Tibial nerve (tissue), 4 donors: ENCODE measurements around the gene EPB41L4B. TPM values are rescaled to one million over a fixed set of nuclear protein-coding genes. Genes with fewer than 3 reads are reported as not detected.

Experiments used
- DNase-seq, 2 donors: peaks; one replicate each; pipeline ENCODE4 v3.0.0-alpha.2; 2019; ENCODE audit warnings: low spot score in 2 of 2
- H3K27ac ChIP-seq, 4 donors: fragments of 200-600 bp; sonication (generic) in 3 of 4; one replicate each; pipeline ENCODE4 v1.5.1; 2017 to 2019; ENCODE audit warnings: mild to moderate bottlenecking in 1 of 4
- H3K27me3 ChIP-seq, 2 donors: fragments of 200-600 bp; sonication (generic) in 1 of 2; one replicate each; pipeline versions ENCODE4 v1.5.1 to v1.6.0; 2017 to 2019
- H3K36me3 ChIP-seq, 3 donors: fragments of 200-600 bp; sonication (generic); one replicate each; pipeline ENCODE4 v1.5.1; 2018 to 2019
- H3K4me1 ChIP-seq, 4 donors: fragments of 200-600 bp; sonication (generic) in 3 of 4; one replicate each; pipeline ENCODE4 v1.5.1; 2017 to 2019
- H3K4me3 ChIP-seq, 4 donors: fragments of 200-600 bp; sonication (generic) in 3 of 4; one replicate each; pipeline ENCODE4 v1.5.1; 2017 to 2019; ENCODE audit warnings: mild to moderate bottlenecking in 1 of 4, moderate library complexity in 1 of 4
- H3K9me3 ChIP-seq, 4 donors: fragments of 200-600 bp; sonication (generic) in 3 of 4; one replicate each; pipeline ENCODE4 v1.5.1; 2017 to 2019
- CTCF ChIP-seq, 5 experiments: fragments of 200-600 bp in 3 of 5; fragments of 450-650 bp in 2 of 5; sonication (generic) in 3 of 5; IDR thresholded peaks; one replicate each; pipeline ENCODE4 v1.5.1; 2016 to 2019; ENCODE audit warnings: antibody characterized with exemption in 5 of 5, mild to moderate bottlenecking in 3 of 5, moderate library complexity in 2 of 5
- EP300 ChIP-seq, 2 donors: sonication (generic); formaldehyde crosslinking; IDR thresholded peaks; one replicate each; pipeline ENCODE4 v1.6.1; 2017; ENCODE audit warnings: antibody characterized with exemption in 2 of 2, mild to moderate bottlenecking in 1 of 2
- POLR2A ChIP-seq, 2 donors: fragments of 450-650 bp; IDR thresholded peaks; one replicate each; pipeline ENCODE4 v1.6.1; 2017; ENCODE audit warnings: antibody characterized with exemption in 2 of 2, mild to moderate bottlenecking in 2 of 2, moderate library complexity in 2 of 2
- WGBS, 2 donors: methylation state at CpG; one replicate each; pipeline ENCODE4 v1.1.5; 2018; 5-methylcytosine and 5-hydroxymethylcytosine counted together
- total RNA-seq, 4 donors: library from RNA; depleted of rRNA; stranded (reverse); fragments of >200 nt; gene quantifications; one replicate each; pipeline ENCODE4 v1.1.0, GENCODE V29; 2016

Gene EPB41L4B
- total RNA-seq, 4 donors from 2014 or later = 14.7 to 28.0 (median 19.1) TPM

- WGBS, 2 donors = 18 to 30% methylated on average over 5 of the region's 5 CpGs
- Histone ChIP-seq H3K4me1 (peaks cover 0 to 21% (median 9%) of the 10 kb centered on the region in 4 donors), H3K36me3 (no peaks in the 10 kb centered on the region), H3K27me3 (no peaks in the 10 kb centered on the region), H3K4me3 (no peak overlapping the region), H3K27ac (peak overlapping the region in 2 of 4 donors; percentile 46 to 49), H3K9me3 (no peaks in the 10 kb centered on the region)
- DNase-seq = no peak
- TF ChIP-seq CTCF (IDR thresholded peaks at IDR 0.05) = no peak
- no peak for TF ChIP-seq EP300 (IDR thresholded peaks at IDR 0.05)
- no peak for TF ChIP-seq POLR2A (IDR thresholded peaks at IDR 0.05)
Measured at GRCh38 chr9:109331353-109331752, 10.5 kb upstream of the EPB41L4B start.

- TF ChIP-seq POLR2A (IDR thresholded peaks at IDR 0.05) (no peak), EP300 (IDR thresholded peaks at IDR 0.05) (no peak), CTCF (IDR thresholded peaks at IDR 0.05) (no peak)
- peaks cover 0 to 21% (median 9%) of the 10 kb centered on the region in 4 donors for H3K4me1 ChIP-seq
- whole genome bisulfite sequencing, 2 donors = 35 to 48% methylated on average over 11 of the region's 11 CpGs
- H3K27me3 ChIP-seq = no peaks in the 10 kb centered on the region
- no peak for DNase-seq
- H3K4me3 ChIP-seq = peak overlapping the region in 1 of 4 donors; percentile 7
- peak overlapping the region; percentile 12 to 66 (median 42) for H3K27ac ChIP-seq
- no peaks in the 10 kb centered on the region for H3K9me3 ChIP-seq
- H3K36me3 ChIP-seq = no peaks in the 10 kb centered on the region
Measured at GRCh38 chr9:109329638-109330258, 8.9 kb upstream of the EPB41L4B start.

GRCh38 chr9:109328978-109329637 is 8.2 kb upstream of the EPB41L4B start:
- Histone ChIP-seq H3K27me3 (no peaks in the 10 kb centered on the region), H3K9me3 (no peaks in the 10 kb centered on the region), H3K4me3 (peak overlapping the region in 1 of 4 donors; percentile 7), H3K4me1 (peaks cover 0 to 21% (median 9%) of the 10 kb centered on the region in 4 donors), H3K36me3 (no peaks in the 10 kb centered on the region), H3K27ac (peak overlapping the region; percentile 12 to 66 (median 42))
- 44 to 46% methylated on average over 12 of the region's 12 CpGs for WGBS, 2 donors
- TF ChIP-seq POLR2A (IDR thresholded peaks at IDR 0.05) (no peak), CTCF (IDR thresholded peaks at IDR 0.05) (no peak), EP300 (IDR thresholded peaks at IDR 0.05) (no peak)
- peak; percentile 38 to 45 for DNase-seq

- no peak overlapping the region for H3K4me3 ChIP-seq
- no peak for DNase-seq
- no peaks in the 10 kb centered on the region for H3K27me3 ChIP-seq
- no peaks in the 10 kb centered on the region for H3K36me3 ChIP-seq
- H3K4me1 ChIP-seq = peaks cover 0 to 17% (median 3%) of the 10 kb centered on the region in 4 donors
- H3K27ac ChIP-seq = no peak overlapping the region
- TF ChIP-seq EP300 (IDR thresholded peaks at IDR 0.05) (no peak), POLR2A (IDR thresholded peaks at IDR 0.05) (no peak), CTCF (IDR thresholded peaks at IDR 0.05) (no peak)
- H3K9me3 ChIP-seq = no peaks in the 10 kb centered on the region
Measured at GRCh38 chr9:109325089-109325488, 4.2 kb upstream of the EPB41L4B start.

- H3K9me3 ChIP-seq = no peaks in the 10 kb centered on the region
- peaks cover 0 to 9% of the 10 kb centered on the region in 2 donors for H3K27me3 ChIP-seq
- H3K4me3 ChIP-seq = no peak overlapping the region
- H3K4me1 ChIP-seq = peaks cover 0 to 19% (median 6%) of the 10 kb centered on the region in 4 donors
- 82 to 83% methylated on average over 3 of the region's 3 CpGs for WGBS, 2 donors
- H3K27ac ChIP-seq = no peak overlapping the region
- no peak for DNase-seq
- no peaks in the 10 kb centered on the region for H3K36me3 ChIP-seq
- TF ChIP-seq EP300 (IDR thresholded peaks at IDR 0.05) (no peak), CTCF (IDR thresholded peaks at IDR 0.05) (no peak), POLR2A (IDR thresholded peaks at IDR 0.05) (no peak)
Measured at GRCh38 chr9:109323771-109324170, 2.9 kb upstream of the EPB41L4B start.
